Stimulated activated CD4-positive, alpha-beta T cell treated with anti-CD3 and anti-CD28 coated beads, TNF-alpha, amount 100 ng/mL, for 48 hours (primary cell): ENCODE measurements around the gene XKR3.
"Not testable (repeated sequence)": the region's sequence is repeated elsewhere in the genome, so short reads cannot be mapped to it uniquely, and the experiment has no call there.

Experiments
- DNase-seq, 3 donors: peaks; one replicate each; pipeline ENCODE4 v3.0.0-alpha.2; 2020; ENCODE audit warnings: low read depth in 3 of 3

XKR3 gene

GRCh38 chr22:16824716-16825687, at the start of gene XKR3:
Gene XKR3, minus strand, starts transcription at chr22:16825411. Its CDS starts 17,338 bp downstream, at chr22:16808073.
- DNase-seq = no peak

GRCh38 chr22:16869640-16870039, 44.4 kb upstream of the XKR3 start:
- not testable (repeated sequence) for DNase-seq

GRCh38 chr22:16866167-16866566, 41.0 kb upstream of the XKR3 start:
- no peak for DNase-seq

- DNase-seq = not testable (repeated sequence)
Observed at GRCh38 chr22:16856851-16857250, 31.6 kb upstream of the XKR3 start.

- no peak for DNase-seq
Observed at GRCh38 chr22:16854631-16855030, 29.4 kb upstream of the XKR3 start.

GRCh38 chr22:16851268-16851996, 26.2 kb upstream of the XKR3 start:
- not testable (repeated sequence) for DNase-seq

- DNase-seq = no peak
Observed at GRCh38 chr22:16847271-16847670, 22.1 kb upstream of the XKR3 start.

GRCh38 chr22:16845881-16846280, 20.7 kb upstream of the XKR3 start:
- no peak for DNase-seq

GRCh38 chr22:16845465-16845864, 20.3 kb upstream of the XKR3 start:
- DNase-seq = no peak

- no peak for DNase-seq
Observed at GRCh38 chr22:16844529-16844928, 19.3 kb upstream of the XKR3 start.

- no peak for DNase-seq
Observed at GRCh38 chr22:16838073-16838472, 12.9 kb upstream of the XKR3 start.

GRCh38 chr22:16834971-16835370, 9.8 kb upstream of the XKR3 start:
- no peak for DNase-seq

- no peak for DNase-seq
Observed at GRCh38 chr22:16831257-16831656, 6.0 kb upstream of the XKR3 start.

- DNase-seq = no peak
Observed at GRCh38 chr22:16829985-16830384, 4.8 kb upstream of the XKR3 start.

GRCh38 chr22:16828876-16829275, 3.7 kb upstream of the XKR3 start:
- DNase-seq = no peak

- no peak for DNase-seq
Observed at GRCh38 chr22:16827506-16827905, 2.3 kb upstream of the XKR3 start.

GRCh38 chr22:16819249-16819648, 6.0 kb downstream of the XKR3 start:
- no peak for DNase-seq

- no peak for DNase-seq
Observed at GRCh38 chr22:16818538-16818937, 6.7 kb downstream of the XKR3 start.

GRCh38 chr22:16815073-16815472, 10.1 kb downstream of the XKR3 start:
- DNase-seq = no peak

- no peak for DNase-seq
Observed at GRCh38 chr22:16810188-16810802, 14.9 kb downstream of the XKR3 start.

- DNase-seq = no peak
Observed at GRCh38 chr22:16808744-16809143, 16.5 kb downstream of the XKR3 start.

GRCh38 chr22:16807109-16807508, 18.1 kb downstream of the XKR3 start:
- no peak for DNase-seq
